ENCODE measurements around the gene TRAK1.
"Not testable (repeated sequence)": the region's sequence is repeated elsewhere in the genome, so short reads cannot be mapped to it uniquely, and the experiment has no call there.

Gene TRAK1

DNA sequence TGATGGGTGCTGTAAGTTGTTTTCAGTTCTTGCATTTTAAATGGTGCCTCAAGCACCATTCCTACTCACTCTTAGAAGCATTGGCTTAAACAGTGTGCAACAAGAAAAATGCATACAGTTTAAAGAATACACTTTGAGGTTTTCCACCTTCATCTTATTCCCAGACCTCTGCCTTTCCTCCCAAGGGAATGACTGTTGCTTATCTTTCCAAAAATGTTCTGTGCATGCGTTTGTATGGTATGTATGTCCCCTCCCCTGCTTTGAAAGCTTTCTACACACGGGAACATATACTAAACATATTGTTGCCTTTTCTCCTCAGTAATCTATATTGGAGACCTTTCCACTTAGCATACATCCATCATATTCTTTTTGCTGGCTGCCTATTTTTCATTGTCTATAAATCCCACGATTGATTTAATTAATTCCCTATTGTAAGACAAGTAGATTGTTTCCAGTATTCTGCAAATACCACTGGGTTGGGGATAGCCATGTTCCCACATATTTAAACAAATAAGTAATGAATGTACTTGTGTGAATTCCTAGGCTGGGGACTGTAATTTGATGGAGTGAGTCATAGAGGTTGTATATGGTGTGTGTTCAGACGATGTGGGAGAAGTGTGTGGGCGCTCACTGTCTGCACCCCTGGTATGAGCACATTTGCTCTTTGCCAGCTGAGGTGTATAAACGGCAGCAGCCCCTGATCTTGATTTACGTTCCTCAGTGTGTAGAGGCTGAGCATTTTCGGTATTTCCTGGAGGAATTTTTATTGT, 5.8 kb downstream of the TRAK1 start:
- Histone ChIP-seq H3K27me3 (ENCODE audit: insufficient read depth, low read length) (no peaks in the 10 kb centered on the region), H3K36me3 (ENCODE audit: insufficient read depth, low read length) (peaks cover 17% of the 10 kb centered on the region), H3K4me3 (ENCODE audit: low read length) (no peak overlapping the region), H2AFZ (ENCODE audit: low read depth, low read length) (no peak overlapping the region), H3K9me3 (ENCODE audit: low read length) (no peaks in the 10 kb centered on the region), H3K4me1 (ENCODE audit: insufficient read depth, low read length) (peaks cover 19% of the 10 kb centered on the region)

DNA sequence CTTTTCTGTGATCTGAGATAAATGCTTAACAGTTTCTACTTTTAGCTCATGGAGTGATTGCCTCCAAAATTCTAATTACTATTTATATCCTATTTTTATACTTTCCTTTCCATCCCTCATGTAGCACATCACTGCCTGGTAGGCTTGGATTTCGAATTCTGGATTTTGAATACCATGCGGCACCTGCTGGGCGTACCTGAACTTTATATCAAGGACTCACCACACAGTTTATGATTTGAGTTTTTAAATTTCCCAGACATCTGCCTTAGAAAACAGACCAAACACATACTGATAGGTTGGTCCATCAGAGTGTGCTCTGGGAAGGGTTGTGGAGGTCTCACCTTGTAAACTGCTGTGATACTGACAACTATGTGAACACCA, 6.4 kb downstream of the TRAK1 start:
- Histone ChIP-seq H3K36me3 (ENCODE audit: insufficient read depth, low read length) (peaks cover 17% of the 10 kb centered on the region), H3K27me3 (ENCODE audit: insufficient read depth, low read length) (no peaks in the 10 kb centered on the region), H3K4me3 (ENCODE audit: low read length) (no peak overlapping the region), H3K9me3 (ENCODE audit: low read length) (no peaks in the 10 kb centered on the region), H2AFZ (ENCODE audit: low read depth, low read length) (no peak overlapping the region), H3K4me1 (ENCODE audit: insufficient read depth, low read length) (peaks cover 19% of the 10 kb centered on the region)

- peaks cover 20% of the 10 kb centered on the region for H3K36me3 ChIP-seq (ENCODE audit: insufficient read depth, low read length)
- no peak overlapping the region for H2AFZ ChIP-seq (ENCODE audit: low read depth, low read length)
- no peak overlapping the region for H3K4me3 ChIP-seq (ENCODE audit: low read length)
- peaks cover 16% of the 10 kb centered on the region for H3K4me1 ChIP-seq (ENCODE audit: insufficient read depth, low read length)
- no peaks in the 10 kb centered on the region for H3K27me3 ChIP-seq (ENCODE audit: insufficient read depth, low read length)
- no peaks in the 10 kb centered on the region for H3K9me3 ChIP-seq (ENCODE audit: low read length)
These were observed 7.0 kb downstream of the TRAK1 start for GRCh38 chr3:42098171-42098570.

DNA sequence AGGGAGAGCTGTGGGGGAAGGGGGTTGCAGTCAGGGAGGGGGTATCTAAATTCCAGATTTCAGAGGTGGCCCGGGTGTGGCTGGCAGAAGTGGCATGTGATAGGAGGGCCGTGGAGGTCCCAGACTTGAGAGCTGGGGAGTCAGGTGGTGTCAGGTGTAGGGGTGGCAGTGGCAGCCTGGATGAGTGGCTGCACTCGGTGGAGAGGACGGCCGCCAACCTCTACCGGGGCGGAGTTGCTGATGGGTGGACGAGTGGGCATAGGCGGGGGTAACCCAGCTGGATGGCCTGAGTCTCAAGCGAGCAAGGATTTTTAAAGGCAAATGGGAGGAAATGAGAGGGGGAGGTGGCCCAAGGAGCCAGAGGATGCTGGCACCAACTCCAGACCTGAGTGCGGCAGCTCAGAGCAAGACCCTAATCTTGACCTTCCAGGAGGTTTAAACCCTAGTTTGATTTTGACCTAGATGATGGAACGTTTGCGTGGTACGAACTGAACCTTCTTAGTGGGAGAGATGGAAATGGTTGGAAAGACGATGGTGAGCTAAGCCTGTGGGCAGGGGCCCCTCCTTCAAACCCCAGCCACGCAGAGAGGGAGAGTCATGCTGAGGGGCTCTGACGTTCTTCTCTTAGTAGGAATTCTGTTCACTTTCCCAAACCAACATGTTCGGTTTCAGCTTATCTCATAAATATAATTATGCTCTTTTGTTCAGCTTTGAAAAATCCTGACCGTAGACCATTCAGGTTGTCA, 8.0 kb downstream of the TRAK1 start:
- H3K4me3 ChIP-seq (ENCODE audit: low read length): no peak overlapping the region
- peaks cover 24% of the 10 kb centered on the region for H3K36me3 ChIP-seq (ENCODE audit: insufficient read depth, low read length)
- peaks cover 5% of the 10 kb centered on the region for H3K9me3 ChIP-seq (ENCODE audit: low read length)
- peaks cover 15% of the 10 kb centered on the region for H3K4me1 ChIP-seq (ENCODE audit: insufficient read depth, low read length)
- no peak overlapping the region for H2AFZ ChIP-seq (ENCODE audit: low read depth, low read length)
- H3K27me3 ChIP-seq (ENCODE audit: insufficient read depth, low read length): no peaks in the 10 kb centered on the region

DNA sequence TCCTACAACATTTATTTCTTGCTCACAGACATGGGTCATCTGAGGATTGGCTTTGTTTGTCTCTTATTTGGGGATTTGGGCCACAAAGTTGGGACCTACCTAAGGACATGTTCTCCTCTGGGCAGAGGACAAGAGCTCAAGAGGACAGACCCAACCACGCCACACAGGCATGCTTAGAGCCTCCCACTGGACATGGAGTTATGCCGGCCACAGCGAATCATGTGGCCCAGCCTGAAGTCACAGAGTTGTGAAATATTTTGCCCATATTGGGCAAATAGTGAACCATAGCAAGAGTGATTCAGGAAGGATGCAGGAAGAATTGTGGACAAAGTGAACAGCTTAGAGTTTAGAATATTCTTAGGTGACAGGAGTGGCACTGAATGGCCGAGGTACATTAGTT, 9.9 kb downstream of the TRAK1 start:
- no peak overlapping the region for H2AFZ ChIP-seq (ENCODE audit: low read depth, low read length)
- H3K9me3 ChIP-seq (ENCODE audit: low read length): peaks cover 7% of the 10 kb centered on the region
- H3K36me3 ChIP-seq (ENCODE audit: insufficient read depth, low read length): peaks cover 17% of the 10 kb centered on the region
- peaks cover 15% of the 10 kb centered on the region for H3K4me1 ChIP-seq (ENCODE audit: insufficient read depth, low read length)
- no peaks in the 10 kb centered on the region for H3K27me3 ChIP-seq (ENCODE audit: insufficient read depth, low read length)
- H3K4me3 ChIP-seq (ENCODE audit: low read length): no peak overlapping the region

DNA sequence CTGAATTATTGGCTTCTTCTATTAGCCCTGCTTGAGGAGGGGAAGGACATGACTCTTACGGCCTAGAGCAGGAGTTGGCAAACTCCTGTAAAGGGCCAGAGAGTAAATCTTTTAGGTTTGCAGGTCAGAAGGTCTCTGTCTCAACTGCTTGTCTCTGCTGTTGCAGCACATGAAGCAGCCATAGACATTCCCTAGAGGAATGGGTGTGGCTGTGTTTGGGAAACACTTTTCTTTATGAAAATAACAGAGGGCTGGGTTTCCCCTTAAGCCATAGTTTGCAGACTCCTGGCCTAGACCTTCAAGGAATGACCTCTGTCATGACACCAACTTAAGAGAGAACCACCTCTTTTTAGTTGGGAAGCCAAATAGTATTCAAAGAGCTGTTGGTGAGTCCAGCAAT, 10.3 kb downstream of the TRAK1 start:
- Histone ChIP-seq H3K4me3 (ENCODE audit: low read length) (no peak overlapping the region), H3K36me3 (ENCODE audit: insufficient read depth, low read length) (peaks cover 17% of the 10 kb centered on the region), H2AFZ (ENCODE audit: low read depth, low read length) (no peak overlapping the region), H3K4me1 (ENCODE audit: insufficient read depth, low read length) (peaks cover 15% of the 10 kb centered on the region), H3K9me3 (ENCODE audit: low read length) (peaks cover 7% of the 10 kb centered on the region), H3K27me3 (ENCODE audit: insufficient read depth, low read length) (no peaks in the 10 kb centered on the region)

DNA sequence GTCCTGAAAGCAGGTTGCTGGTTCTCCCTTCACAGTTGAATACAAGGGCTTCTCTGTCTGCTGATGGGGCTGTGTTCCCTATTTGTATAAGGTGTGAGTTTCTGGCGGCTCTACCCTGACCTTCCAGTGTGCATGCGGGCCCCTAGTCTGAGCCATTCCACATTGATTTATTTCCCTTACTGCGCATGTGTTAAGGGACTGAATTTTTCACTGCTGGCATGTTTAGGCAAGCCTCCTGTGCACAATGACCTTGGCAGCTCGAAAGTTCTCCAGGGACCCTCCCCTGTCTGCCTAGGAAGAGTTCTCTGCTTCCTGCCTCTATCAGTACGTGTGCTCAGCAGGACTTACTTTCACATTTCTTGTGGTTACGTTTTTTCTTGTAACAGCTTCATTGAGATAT, 11.4 kb downstream of the TRAK1 start:
- peaks cover 17% of the 10 kb centered on the region for H3K36me3 ChIP-seq (ENCODE audit: insufficient read depth, low read length)
- H3K4me1 ChIP-seq (ENCODE audit: insufficient read depth, low read length): peaks cover 15% of the 10 kb centered on the region
- H3K4me3 ChIP-seq (ENCODE audit: low read length): no peak overlapping the region
- H3K27me3 ChIP-seq (ENCODE audit: insufficient read depth, low read length): no peaks in the 10 kb centered on the region
- H3K9me3 ChIP-seq (ENCODE audit: low read length): peaks cover 9% of the 10 kb centered on the region
- H2AFZ ChIP-seq (ENCODE audit: low read depth, low read length): no peak overlapping the region

DNA sequence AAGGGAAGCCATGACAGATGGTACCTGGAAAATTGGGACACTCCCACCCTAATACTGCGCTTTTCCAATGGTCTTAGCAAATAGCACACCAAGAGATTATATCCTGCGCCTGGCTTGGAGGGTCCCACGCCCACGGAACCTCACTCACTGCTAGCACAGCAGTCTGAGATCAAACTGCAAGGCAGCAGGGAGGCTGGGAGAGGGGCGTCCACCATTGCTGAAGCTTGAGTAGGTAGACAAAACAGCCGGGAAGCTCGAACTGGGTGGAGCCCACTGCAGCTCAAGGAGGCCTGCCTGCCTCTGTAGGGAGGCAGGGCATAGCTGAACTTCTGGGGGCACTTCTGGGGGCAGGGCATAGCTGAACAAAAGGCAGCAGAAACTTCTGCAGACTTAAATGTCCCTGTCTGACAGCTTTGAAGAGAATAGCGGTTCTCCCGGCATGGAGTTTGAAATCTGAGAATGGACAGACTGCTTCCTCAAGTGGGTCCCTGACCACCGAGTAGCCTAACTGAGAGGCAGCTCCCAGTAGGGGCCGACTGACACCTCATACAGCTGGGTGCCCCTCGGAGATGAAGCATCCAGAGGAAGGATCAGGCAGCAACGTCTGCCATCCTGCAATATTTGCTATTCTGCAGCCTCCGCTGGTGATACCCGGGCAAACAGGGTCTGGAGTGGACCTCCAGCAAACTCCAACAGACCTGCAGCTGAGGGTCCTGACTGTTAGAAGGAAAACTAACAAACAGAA, 12.9 kb downstream of the TRAK1 start:
- H3K36me3 ChIP-seq (ENCODE audit: insufficient read depth, low read length): peaks cover 16% of the 10 kb centered on the region
- H3K27me3 ChIP-seq (ENCODE audit: insufficient read depth, low read length); H2AFZ ChIP-seq (ENCODE audit: low read depth, low read length); H3K9me3 ChIP-seq (ENCODE audit: low read length); H3K4me1 ChIP-seq (ENCODE audit: insufficient read depth, low read length); H3K4me3 ChIP-seq (ENCODE audit: low read length): not testable (repeated sequence)

- H3K4me3 ChIP-seq (ENCODE audit: low read length); H3K4me1 ChIP-seq (ENCODE audit: insufficient read depth, low read length); H2AFZ ChIP-seq (ENCODE audit: low read depth, low read length); H3K9me3 ChIP-seq (ENCODE audit: low read length); H3K27me3 ChIP-seq (ENCODE audit: insufficient read depth, low read length): not testable (repeated sequence)
- peaks cover 16% of the 10 kb centered on the region for H3K36me3 ChIP-seq (ENCODE audit: insufficient read depth, low read length)
These were observed 14.8 kb downstream of the TRAK1 start for GRCh38 chr3:42105994-42106393.

- H3K9me3 ChIP-seq (ENCODE audit: low read length): peaks cover 9% of the 10 kb centered on the region
- no peak overlapping the region for H3K4me3 ChIP-seq (ENCODE audit: low read length)
- H3K4me1 ChIP-seq (ENCODE audit: insufficient read depth, low read length): no peaks in the 10 kb centered on the region
- H3K36me3 ChIP-seq (ENCODE audit: insufficient read depth, low read length): peaks cover 16% of the 10 kb centered on the region
- H2AFZ ChIP-seq (ENCODE audit: low read depth, low read length): no peak overlapping the region
- no peaks in the 10 kb centered on the region for H3K27me3 ChIP-seq (ENCODE audit: insufficient read depth, low read length)
These were observed 15.5 kb downstream of the TRAK1 start for GRCh38 chr3:42106646-42107045.

- peaks cover 2% of the 10 kb centered on the region for H3K9me3 ChIP-seq (ENCODE audit: low read length)
- H3K4me1 ChIP-seq (ENCODE audit: insufficient read depth, low read length): no peaks in the 10 kb centered on the region
- no peak overlapping the region for H3K4me3 ChIP-seq (ENCODE audit: low read length)
- peaks cover 3% of the 10 kb centered on the region for H3K36me3 ChIP-seq (ENCODE audit: insufficient read depth, low read length)
- H2AFZ ChIP-seq (ENCODE audit: low read depth, low read length): no peak overlapping the region
- no peaks in the 10 kb centered on the region for H3K27me3 ChIP-seq (ENCODE audit: insufficient read depth, low read length)
These were observed 19.5 kb downstream of the TRAK1 start for GRCh38 chr3:42110631-42111030.

DNA sequence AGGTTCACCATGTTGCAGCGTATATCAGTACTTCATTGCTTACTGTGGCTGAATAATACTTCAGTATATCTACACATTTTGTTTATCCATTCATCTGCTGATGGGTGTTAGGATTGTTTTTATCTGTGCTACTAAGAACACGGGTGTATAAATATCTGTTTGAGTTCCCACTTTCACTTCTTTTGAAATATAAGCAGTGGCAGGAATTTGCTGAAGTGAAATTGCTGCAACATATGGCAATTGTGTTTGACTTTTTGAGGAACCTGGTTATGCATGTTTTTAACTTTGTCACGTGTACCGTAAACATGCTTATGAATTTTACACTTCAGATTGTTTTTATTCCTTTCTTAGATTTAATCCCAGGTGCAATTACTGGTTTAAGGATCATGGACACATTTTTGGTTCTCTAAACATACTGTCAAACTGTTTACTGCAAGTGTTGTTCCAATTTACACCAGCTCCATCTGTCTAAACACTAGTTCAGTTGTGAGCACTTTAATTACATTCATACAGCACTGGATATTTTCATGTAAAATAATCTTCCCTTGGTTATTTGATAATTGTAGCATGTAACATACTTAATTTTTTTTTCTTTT, 23.1 kb downstream of the TRAK1 start:
- Histone ChIP-seq H3K4me3 (ENCODE audit: low read length) (no peak overlapping the region), H3K36me3 (ENCODE audit: insufficient read depth, low read length) (no peaks in the 10 kb centered on the region), H3K9me3 (ENCODE audit: low read length) (no peaks in the 10 kb centered on the region), H2AFZ (ENCODE audit: low read depth, low read length) (no peak overlapping the region), H3K27me3 (ENCODE audit: insufficient read depth, low read length) (no peaks in the 10 kb centered on the region), H3K4me1 (ENCODE audit: insufficient read depth, low read length) (no peaks in the 10 kb centered on the region)

- H3K27me3 ChIP-seq (ENCODE audit: insufficient read depth, low read length): no peaks in the 10 kb centered on the region
These were observed 24.1 kb downstream of the TRAK1 start for GRCh38 chr3:42115215-42115614.

More at GRCh38 chr3:42115215-42115614, 24.1 kb downstream of the TRAK1 start:
- no peaks in the 10 kb centered on the region for H3K36me3 ChIP-seq (ENCODE audit: insufficient read depth, low read length)
- no peaks in the 10 kb centered on the region for H3K4me1 ChIP-seq (ENCODE audit: insufficient read depth, low read length)
- no peak overlapping the region for H3K4me3 ChIP-seq (ENCODE audit: low read length)
- H2AFZ ChIP-seq (ENCODE audit: low read depth, low read length): no peak overlapping the region
- H3K9me3 ChIP-seq (ENCODE audit: low read length): no peaks in the 10 kb centered on the region
